ENCODE measurements around the gene SLC16A9.

Gene SLC16A9

GRCh38 chr10:59631882-59632807 is 77.5 kb downstream of the SLC16A9 start:
- no peak for DNase-seq (ENCODE audit: extremely low read depth in 1 of 2, low read depth in 1 of 2)

- no peak for DNase-seq (ENCODE audit: extremely low read depth in 1 of 2, low read depth in 1 of 2)
These were observed 78.4 kb downstream of the SLC16A9 start for GRCh38 chr10:59631237-59631636.

GRCh38 chr10:59628965-59629364 is 80.7 kb downstream of the SLC16A9 start:
- DNase-seq (ENCODE audit: extremely low read depth in 1 of 2, low read depth in 1 of 2), result no peak

- no peak for DNase-seq (ENCODE audit: extremely low read depth in 1 of 2, low read depth in 1 of 2)
These were observed 81.2 kb downstream of the SLC16A9 start for GRCh38 chr10:59628456-59628855.

- DNase-seq (ENCODE audit: extremely low read depth in 1 of 2, low read depth in 1 of 2), result no peak
These were observed 82.2 kb downstream of the SLC16A9 start for GRCh38 chr10:59627366-59628018.

GRCh38 chr10:59626523-59626869 is 83.2 kb downstream of the SLC16A9 start:
- no peak for DNase-seq (ENCODE audit: extremely low read depth in 1 of 2, low read depth in 1 of 2)

- no peak for DNase-seq (ENCODE audit: extremely low read depth in 1 of 2, low read depth in 1 of 2)
These were observed 83.7 kb downstream of the SLC16A9 start for GRCh38 chr10:59625721-59626522.

GRCh38 chr10:59624951-59625350 is 84.7 kb downstream of the SLC16A9 start:
- no peak for DNase-seq (ENCODE audit: extremely low read depth in 1 of 2, low read depth in 1 of 2)

GRCh38 chr10:59624136-59624535 is 85.5 kb downstream of the SLC16A9 start:
- no peak for DNase-seq (ENCODE audit: extremely low read depth in 1 of 2, low read depth in 1 of 2)

- no peak for DNase-seq (ENCODE audit: extremely low read depth in 1 of 2, low read depth in 1 of 2)
These were observed 86.2 kb downstream of the SLC16A9 start for GRCh38 chr10:59623133-59624121.

- no peak for DNase-seq (ENCODE audit: extremely low read depth in 1 of 2, low read depth in 1 of 2)
These were observed 87.1 kb downstream of the SLC16A9 start for GRCh38 chr10:59622320-59623132.

- DNase-seq (ENCODE audit: extremely low read depth in 1 of 2, low read depth in 1 of 2), result no peak
These were observed 87.9 kb downstream of the SLC16A9 start for GRCh38 chr10:59621771-59622170.

GRCh38 chr10:59618666-59619065 is 91.0 kb downstream of the SLC16A9 start:
- DNase-seq (ENCODE audit: extremely low read depth in 1 of 2, low read depth in 1 of 2), result no peak

GRCh38 chr10:59617996-59618395 is 91.7 kb downstream of the SLC16A9 start:
- DNase-seq (ENCODE audit: extremely low read depth in 1 of 2, low read depth in 1 of 2), result no peak

- DNase-seq (ENCODE audit: extremely low read depth in 1 of 2, low read depth in 1 of 2), result no peak
These were observed 98.6 kb downstream of the SLC16A9 start for GRCh38 chr10:59611048-59611447.

GRCh38 chr10:59607970-59608369 is 101.7 kb downstream of the SLC16A9 start:
- DNase-seq (ENCODE audit: extremely low read depth in 1 of 2, low read depth in 1 of 2), result no peak

- DNase-seq (ENCODE audit: extremely low read depth in 1 of 2, low read depth in 1 of 2), result no peak
These were observed 103.1 kb downstream of the SLC16A9 start for GRCh38 chr10:59606551-59606961.

- no peak for DNase-seq (ENCODE audit: extremely low read depth in 1 of 2, low read depth in 1 of 2)
These were observed 107.7 kb downstream of the SLC16A9 start for GRCh38 chr10:59601985-59602384.

All from activated CD8-positive, alpha-beta memory T cell treated with anti-CD3 and anti-CD28 coated beads for 1 hour (primary cell).